T47D (cell line): ENCODE results near the gene ARID2.

Experiments
- DNase-seq, 2 experiments: peaks; one replicate each; pipeline versions ENCODE4 v3.0.0 to v3.0.0-alpha.2; 2011 to 2012; ENCODE audit warnings: low read depth in 1 of 2, low spot score in 1 of 2
- JUND ChIP-seq: IDR thresholded peaks from 2 replicates; pipeline ENCODE4 v1.6.1; 2012; ENCODE audit warnings: low read depth
- in situ Hi-C: cut with HindIII; loops from 2 replicates; pipeline ENCODE4 v1.10.0; 2016; ENCODE audit warnings: low sequenced_read_pairs, low pct_unique_long_range_greater_than_20kb

The ARID2 gene

GRCh38 chr12:45727301-45727979, 2.1 kb upstream of the ARID2 start:
- in situ Hi-C loops = no loop called here
- DNase-seq = peak; percentile 87 to 98
- TF ChIP-seq JUND = no peak

- in situ Hi-C loops = no loop called here
- no peak for TF ChIP-seq JUND
- no peak for DNase-seq
Observed at GRCh38 chr12:45727980-45728629, 1.4 kb upstream of the ARID2 start.

GRCh38 chr12:45728630-45729232, 775 bp upstream of the ARID2 start:
- in situ Hi-C loops = no loop called here
- TF ChIP-seq JUND = no peak

GRCh38 chr12:45730084-45730347, 510 bp downstream of the ARID2 start:
- no peak for TF ChIP-seq JUND
- DNase-seq = no peak
- in situ Hi-C loops = no loop called here

More at GRCh38 chr12:45728630-45729232, 775 bp upstream of the ARID2 start:
- peak; percentile 80 to 100 for DNase-seq

GRCh38 chr12:45730348-45731189, 1.1 kb downstream of the ARID2 start:
- in situ Hi-C loops = no loop called here
- TF ChIP-seq JUND = no peak
- peak in 1 of 2 experiments; percentile 68 for DNase-seq

- peak in 1 of 2 experiments; percentile 43 for DNase-seq
- in situ Hi-C loops = no loop called here
- TF ChIP-seq JUND = no peak
Observed at GRCh38 chr12:45731190-45731775, 1.8 kb downstream of the ARID2 start.

GRCh38 chr12:45732250-45732649, 2.7 kb downstream of the ARID2 start:
- TF ChIP-seq JUND = no peak
- peak in 1 of 2 experiments; percentile 49 for DNase-seq
- in situ Hi-C loops = no loop called here

GRCh38 chr12:45732936-45733335, 3.4 kb downstream of the ARID2 start:
- no peak for DNase-seq
- TF ChIP-seq JUND = no peak
- in situ Hi-C loops = no loop called here

- in situ Hi-C loops = no loop called here
- no peak for DNase-seq
- no peak for TF ChIP-seq JUND
Observed at GRCh38 chr12:45737638-45738037, 8.1 kb downstream of the ARID2 start.

- in situ Hi-C loops = no loop called here
- TF ChIP-seq JUND = no peak
- DNase-seq = no peak
Observed at GRCh38 chr12:45742590-45742989, 13.1 kb downstream of the ARID2 start.

- in situ Hi-C loops = no loop called here
- TF ChIP-seq JUND = no peak
- DNase-seq = no peak
Observed at GRCh38 chr12:45743247-45743646, 13.7 kb downstream of the ARID2 start.

GRCh38 chr12:45745861-45746277, 16.4 kb downstream of the ARID2 start:
- in situ Hi-C loops = no loop called here
- TF ChIP-seq JUND = no peak
- peak in 1 of 2 experiments; percentile 36 for DNase-seq
